GM12865 (cell line): ENCODE data around the gene GPNMB.
A peak's percentile ranks its signal among the peaks of the same experiment; 100 is the strongest.

Experiments
- DNase-seq: peaks from one replicate; pipeline ENCODE4 v3.0.0; 2010; ENCODE audit warnings: low read depth
- H3K4me3 ChIP-seq: 2 replicates; pipeline ENCODE4 v1.5.1; 2011; ENCODE audit warnings: mild to moderate bottlenecking, low read depth, low read length, control low read depth
- TF ChIP-seq, protein P1 (sequence below): IDR thresholded peaks from 2 replicates; pipeline ENCODE4 v1.5.1; 2011; ENCODE audit warnings: low read length, control low read depth, low read depth, inconsistent platforms; ENCODE audit not compliant: insufficient read depth; ENCODE audit errors: missing control alignments

GPNMB gene

DNA sequence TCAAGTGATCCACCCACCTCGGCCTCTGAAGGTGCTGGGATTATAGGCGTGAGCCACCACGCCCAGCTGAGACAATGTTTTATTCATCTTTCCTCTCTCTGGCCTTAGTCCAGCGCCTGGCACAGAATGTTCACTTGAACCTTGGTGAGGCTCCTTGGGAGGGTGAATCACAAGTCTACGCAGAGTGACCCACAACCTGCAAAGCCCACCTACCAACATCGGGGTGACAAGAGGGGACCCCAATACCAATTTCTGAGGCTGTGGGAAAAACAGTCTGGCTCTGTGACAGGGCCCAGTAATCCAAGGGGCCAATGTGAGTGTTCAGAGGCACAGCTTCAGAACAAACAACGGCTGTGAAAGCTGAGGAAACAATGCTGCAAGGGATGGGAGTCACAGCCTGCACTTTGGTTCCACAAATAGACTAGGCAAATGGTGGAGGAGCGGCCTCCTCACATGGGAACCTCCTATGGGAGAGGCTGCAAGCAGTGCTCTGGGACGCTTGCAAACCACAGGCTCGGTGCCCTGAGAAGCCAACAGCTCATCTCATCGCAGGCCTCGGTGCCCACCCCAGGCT lies 47.0 kb downstream of the GPNMB start:
- DNase-seq: no peak
- TF ChIP-seq, protein P1, sequence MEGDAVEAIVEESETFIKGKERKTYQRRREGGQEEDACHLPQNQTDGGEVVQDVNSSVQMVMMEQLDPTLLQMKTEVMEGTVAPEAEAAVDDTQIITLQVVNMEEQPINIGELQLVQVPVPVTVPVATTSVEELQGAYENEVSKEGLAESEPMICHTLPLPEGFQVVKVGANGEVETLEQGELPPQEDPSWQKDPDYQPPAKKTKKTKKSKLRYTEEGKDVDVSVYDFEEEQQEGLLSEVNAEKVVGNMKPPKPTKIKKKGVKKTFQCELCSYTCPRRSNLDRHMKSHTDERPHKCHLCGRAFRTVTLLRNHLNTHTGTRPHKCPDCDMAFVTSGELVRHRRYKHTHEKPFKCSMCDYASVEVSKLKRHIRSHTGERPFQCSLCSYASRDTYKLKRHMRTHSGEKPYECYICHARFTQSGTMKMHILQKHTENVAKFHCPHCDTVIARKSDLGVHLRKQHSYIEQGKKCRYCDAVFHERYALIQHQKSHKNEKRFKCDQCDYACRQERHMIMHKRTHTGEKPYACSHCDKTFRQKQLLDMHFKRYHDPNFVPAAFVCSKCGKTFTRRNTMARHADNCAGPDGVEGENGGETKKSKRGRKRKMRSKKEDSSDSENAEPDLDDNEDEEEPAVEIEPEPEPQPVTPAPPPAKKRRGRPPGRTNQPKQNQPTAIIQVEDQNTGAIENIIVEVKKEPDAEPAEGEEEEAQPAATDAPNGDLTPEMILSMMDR: no peak
- H3K4me3 ChIP-seq: no peak overlapping the region

DNA sequence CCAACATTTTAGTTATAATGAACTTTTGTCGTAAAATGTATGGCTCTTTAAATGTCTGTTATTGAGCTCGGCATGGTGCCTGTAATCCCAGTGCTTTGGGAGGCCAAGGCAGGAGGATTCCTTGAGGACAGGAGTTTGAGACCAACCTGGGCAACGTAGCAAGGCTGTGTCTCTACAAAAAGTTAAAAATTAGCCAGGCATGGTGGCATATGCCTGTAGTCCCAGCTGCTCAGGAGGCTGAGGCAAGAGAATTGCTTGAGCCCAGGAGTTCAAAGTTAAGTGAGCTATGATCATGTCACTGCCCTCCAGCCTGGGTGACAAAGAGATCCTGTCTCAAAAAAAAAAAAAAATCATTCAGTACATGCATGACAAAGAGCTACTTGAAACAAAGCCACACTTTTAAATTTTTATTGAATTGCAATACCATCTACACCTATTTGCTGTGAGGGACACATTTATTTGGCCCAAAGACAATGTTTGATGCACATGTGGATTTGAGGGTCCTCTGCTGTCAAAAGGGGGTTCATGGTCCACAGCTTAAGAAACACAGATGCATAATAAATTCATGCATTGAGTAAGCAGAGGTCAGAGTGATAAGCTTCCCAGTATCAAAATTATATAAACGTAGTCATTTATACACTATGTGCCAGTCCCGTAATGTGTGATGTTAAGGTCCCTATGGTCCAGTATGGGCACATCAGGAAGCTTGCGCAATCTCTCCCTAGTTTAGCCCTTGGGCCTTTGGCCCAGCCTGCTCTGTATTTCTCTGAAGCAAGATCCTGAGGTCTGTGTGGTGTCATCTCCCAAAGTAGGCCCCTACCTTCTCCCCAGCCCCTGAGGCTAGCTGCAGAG lies 48.2 kb downstream of the GPNMB start:
- H3K4me3 ChIP-seq: no peak overlapping the region
- DNase-seq: no peak
- TF ChIP-seq, protein P1: no peak

DNA sequence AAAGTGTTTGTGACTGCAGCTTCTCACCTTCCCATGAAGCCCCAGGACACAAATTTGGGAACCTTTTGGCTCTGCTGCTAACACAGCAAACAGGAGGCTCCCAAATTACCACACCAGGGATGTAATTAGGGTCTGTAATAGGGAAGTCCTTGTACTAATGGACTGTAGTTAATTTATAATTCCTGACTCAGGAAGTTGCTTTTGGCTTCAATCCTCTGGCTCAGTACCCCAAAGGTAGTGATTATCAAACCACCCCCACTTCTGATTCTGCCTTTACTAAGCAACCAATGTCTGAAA lies 48.8 kb downstream of the GPNMB start:
- TF ChIP-seq, protein P1: no peak
- no peak for DNase-seq
- H3K4me3 ChIP-seq: no peak overlapping the region

DNA sequence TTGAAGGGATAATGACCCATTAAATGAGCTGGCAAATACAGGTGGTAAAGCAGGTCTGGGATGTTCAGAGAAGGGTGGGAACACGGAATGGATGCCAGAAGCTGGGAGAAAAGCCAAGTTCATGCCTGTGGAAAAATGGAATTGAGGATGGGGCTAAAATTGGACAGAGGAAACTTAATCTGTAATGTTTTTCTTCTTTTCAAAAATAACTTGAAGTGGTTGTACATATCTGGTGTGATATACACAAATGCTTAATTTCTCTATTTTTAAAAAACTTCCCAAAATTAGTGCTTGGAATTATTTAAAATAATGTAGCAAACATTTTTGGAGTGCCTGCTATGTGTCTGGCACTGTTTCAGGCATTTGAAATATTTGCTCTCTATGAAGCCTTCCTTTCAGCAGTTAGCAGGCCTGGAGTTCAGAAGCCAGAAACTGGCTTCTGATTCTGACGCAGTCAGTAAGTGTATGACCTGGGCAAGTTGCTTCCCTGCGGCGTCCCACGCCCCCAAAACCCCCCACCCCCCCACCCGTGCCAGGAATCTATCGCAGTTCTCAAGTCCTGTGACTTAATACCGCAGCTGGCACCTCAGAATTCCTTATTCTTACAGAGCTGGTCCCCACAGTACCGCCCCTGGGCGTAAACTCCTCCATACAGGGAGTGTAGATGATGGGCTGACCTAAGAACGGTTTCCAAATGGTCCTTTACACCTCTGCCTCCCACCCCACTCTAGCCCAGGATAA lies 51.7 kb downstream of the GPNMB start:
- peak overlapping the region; percentile 92 for H3K4me3 ChIP-seq
- TF ChIP-seq, protein P1: no peak
- no peak for DNase-seq

DNA sequence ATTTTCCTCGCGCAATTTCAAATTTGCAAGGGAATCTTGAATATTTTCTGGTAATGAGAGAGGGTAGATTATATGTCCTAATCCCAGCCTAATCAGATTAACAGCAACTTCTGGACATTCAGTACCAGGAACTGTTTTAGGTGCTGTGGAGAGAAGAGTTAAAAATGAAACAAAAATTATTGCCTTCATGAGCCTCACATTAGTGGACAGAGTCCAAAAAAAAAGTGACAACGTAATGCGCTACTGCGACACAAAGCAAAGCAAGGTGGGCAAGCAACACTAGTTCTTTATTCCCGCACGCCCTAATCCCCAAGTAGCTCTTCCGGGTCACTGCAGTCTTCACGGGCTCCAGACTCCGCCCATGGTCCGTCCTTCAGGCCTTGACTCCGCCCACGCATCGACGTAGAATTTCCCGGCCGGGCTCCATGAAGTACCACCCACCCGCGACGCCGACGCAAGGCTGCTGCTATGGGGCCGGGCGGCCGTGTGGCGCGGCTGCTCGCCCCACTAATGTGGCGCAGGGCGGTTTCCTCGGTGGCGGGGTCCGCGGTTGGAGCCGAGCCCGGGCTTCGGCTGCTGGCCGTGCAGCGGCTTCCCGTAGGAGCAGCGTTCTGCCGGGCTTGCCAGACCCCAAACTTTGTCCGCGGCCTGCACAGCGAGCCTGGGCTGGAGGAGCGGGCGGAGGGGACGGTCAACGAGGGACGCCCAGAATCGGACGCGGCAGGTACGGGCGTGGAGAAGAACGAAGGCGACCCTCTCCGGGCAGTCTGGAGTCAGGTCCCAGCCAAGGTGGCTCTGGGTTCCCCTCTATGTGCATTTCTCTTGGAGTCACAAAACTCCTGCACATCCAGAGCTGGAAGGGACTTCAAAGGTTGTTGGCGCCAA lies 52.6 kb downstream of the GPNMB start, which contains the start of gene MALSU1:
Gene MALSU1 (plus strand): TSS at position 455 of the 885 bp plus-strand sequence. CDS start 14 bp downstream, at position 469.
- peak within 1 kb of the TSS; percentile 92 for H3K4me3 ChIP-seq
- peak; percentile 99 for DNase-seq
- TF ChIP-seq, protein P1: no peak

DNA sequence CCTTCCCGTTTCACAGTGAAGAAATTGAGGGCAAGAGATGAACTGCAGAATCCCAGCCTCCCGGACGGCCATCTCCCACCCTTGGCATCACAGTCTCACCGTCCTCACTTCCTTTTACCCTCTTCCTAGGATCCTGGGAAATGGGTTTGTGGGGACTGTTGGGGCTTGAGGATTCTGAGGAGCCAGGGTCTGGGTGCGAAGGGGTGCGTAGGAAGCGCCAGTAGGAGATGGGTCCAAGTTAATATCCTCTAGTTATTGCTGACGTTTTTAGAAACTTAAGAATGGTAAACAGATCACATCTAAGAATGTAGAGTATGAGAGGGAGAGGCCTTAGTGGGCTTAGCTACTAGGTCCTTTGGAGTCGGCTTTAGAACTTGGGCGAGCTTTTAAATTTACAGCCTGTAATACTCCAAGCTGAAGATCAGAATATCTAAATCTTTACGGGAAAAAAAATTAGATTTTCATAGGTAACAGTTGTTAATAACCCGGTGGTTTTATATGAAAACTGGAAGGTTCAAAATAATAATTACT lies 53.3 kb downstream of the GPNMB start:
- TF ChIP-seq, protein P1: no peak
- no peak for DNase-seq
- peak overlapping the region; percentile 92 for H3K4me3 ChIP-seq
